NCI-H2196 (cell line): ENCODE measurements around the gene KY.
A peak's percentile ranks its signal among the peaks of the same experiment; 100 is the strongest.

Experiments used
- DNase-seq: peaks from one replicate; lab custom pipeline; 2025; ENCODE audit not compliant: unreplicated experiment; lab: John Stamatoyannopoulos, UW

KY gene, protein sequence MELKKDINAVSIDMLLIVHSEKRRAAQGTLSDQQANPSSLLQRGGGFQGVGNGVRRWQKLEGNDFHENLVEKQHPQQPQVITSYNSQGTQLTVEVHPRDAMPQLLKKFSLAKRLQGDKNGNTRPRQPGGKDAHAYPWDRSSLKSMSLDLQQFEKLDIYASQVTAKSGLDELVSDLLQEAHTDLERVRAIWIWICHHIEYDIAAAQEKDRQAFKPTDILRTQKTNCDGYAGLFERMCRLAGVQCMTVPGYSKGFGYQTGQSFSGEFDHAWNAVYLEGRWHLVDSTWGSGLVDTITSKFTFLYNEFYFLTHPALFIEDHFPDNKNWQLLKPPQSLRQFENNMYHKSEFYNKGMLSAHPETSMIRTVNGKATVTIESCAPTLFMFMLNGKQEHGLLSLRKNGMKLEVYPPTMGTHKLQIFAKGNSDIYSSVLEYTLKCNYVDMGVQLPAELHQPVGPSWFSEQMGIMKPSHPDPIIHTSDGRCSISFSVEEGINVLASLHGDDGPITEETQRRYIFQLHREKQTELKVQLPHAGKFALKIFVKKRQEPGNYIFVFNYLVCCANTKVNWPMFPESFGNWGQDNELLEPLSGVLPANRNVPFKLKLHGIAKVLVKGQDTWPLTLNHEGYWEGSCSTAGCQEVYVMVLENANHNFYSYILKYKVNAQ

DNA sequence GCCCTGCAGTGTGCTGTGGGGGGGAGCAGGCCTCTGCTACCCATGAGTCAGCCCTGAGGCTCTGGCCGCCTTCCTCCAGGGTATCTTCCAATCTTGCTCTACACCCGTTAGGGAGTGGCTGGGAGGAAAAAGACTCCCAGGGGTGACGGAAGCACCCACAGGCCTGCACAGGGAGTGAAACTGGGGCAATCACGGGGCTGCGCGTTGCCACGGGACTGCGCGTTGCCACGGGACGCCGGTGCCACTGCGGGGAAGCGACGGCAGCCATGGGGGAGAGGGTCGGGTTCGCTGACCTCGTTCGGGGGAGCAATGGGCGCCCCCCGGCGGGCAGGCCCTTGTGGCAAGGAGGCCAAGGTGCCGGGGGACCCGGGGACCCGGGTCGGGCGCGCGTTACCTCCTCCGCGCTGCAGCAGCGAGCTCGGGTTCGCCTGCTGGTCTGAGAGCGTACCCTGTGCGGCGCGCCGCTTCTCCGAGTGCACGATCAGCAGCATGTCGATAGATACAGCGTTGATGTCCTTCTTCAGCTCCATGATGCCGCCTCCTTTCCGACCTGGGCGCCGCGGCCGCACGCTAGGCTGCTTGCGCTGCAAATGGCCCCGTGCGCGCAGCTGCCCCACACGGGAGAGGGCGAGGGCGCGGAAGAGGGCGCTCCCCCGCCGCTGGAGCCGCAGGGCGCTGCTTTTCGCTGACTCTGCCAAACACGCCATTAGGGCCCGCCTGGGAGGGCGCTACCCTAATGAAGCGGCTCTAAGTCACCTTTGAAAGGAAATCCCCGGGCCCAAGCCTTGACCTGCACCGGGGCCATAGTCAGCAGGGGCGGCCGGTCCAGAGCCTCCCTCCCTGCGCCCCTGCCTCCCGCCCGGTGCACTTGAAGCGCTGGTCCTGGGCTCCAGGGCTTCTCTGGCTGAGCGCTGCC is at the start of gene KY:
TSS of gene KY (minus strand) at position 592 of the 916 bp plus-strand sequence. CDS start at position 530, 62 bp downstream.
- peak; percentile 19 for DNase-seq

DNA sequence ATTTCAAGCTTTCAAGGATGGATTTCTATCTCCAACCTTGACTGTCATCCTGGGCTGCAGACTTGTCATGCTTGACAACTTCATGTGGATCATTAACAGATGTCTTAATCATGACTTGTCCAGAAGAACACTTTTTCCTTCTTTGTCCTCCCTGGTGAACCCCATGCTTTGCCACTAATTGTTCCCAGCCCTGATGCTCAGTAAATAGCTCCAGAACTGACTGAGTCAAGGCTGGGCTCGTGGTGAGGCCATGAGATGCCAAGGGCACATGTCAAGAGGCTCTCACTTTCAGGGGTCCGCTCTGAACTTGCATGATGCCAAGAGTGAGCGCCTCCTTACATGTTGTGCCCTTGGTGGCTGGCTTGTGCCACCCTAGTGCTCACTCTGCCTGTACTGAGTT is 48.9 kb upstream of the KY start:
- no peak for DNase-seq

DNA sequence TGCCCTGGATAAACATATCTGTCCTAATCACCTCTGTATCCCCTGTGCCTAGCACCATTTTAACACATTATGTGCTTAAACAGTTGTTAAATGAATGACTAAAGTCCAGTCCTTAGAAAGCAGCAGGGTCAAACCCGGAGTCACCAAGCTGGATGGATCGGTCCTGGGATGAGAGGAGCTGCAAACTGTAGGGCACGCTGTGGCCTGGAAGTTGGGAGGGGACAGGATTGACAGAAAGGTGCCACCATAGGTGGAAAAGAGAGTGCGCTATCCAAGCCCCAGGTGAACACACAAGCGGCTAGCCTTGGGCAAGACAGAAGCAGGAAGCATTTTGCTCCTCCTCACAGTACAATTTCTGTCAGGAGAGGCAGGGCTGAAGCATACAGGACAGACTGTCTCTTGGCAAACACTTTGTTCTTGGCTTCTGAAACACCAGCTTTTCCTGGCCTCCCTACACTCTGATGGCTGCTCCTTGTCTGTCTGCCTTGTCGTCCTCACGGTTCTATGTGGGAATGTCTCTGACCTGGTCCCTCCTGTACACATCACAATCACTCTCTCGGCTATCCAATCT is 48.4 kb upstream of the KY start:
- DNase-seq = no peak

DNA sequence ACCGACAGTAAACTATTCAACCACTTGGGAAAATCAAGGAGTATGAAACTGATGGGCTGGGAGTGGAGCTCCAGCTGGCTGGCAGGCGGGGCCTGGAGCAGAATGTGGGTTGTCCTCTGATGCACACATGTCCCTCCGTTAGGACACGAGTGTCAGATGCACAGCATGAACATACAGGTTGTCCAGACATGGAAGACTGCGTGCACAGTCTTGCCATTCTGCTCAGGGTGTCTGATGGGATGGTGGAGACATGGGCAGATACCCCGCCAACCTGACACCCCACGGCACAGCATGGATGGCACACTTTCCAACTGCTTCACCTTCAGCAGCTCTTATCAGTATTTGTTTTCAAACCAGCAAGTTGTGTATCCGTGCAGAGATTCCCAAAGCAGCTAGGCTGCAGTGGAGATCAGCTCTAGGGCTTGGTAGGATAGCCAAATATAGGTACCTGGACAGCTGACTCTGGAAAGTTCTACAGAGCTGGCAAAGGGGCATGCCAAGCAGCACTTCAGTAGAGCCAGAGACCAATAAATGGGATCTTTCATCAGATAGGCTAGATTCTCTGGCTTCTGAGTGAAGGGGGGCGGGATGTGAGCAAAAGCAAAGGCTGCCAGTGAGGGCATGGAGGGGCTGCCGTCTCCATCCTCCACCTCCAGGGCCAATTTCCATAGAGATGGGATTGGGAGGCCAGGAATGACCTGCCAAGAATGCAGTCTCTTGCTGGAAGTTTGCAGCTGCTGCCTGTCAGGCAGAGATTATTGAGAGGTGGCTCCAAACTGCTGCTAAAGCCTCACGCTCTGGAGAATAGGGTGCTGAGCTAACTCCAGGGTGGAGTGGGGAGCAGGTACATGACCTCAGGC is 47.2 kb upstream of the KY start:
- DNase-seq = no peak

DNA sequence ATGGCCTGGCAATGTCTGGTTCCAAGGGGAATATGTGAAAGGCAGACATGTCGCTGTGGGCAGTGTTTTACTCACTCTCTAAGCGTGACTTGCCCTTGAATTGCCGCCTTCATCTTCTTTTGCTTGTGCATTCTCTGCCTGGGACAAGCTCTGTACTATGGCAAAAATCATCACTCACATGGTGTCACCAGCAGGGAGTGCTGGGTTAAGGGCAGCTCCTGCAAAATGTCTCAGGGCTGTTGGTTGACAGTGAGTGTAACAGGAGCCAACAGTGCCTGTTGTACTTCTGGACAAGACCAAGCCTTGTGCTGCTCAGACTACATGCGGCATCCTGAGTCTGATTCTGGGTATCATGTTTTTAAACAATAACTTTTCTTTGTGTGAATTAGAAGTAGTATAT is 45.3 kb upstream of the KY start:
- no peak for DNase-seq

DNA sequence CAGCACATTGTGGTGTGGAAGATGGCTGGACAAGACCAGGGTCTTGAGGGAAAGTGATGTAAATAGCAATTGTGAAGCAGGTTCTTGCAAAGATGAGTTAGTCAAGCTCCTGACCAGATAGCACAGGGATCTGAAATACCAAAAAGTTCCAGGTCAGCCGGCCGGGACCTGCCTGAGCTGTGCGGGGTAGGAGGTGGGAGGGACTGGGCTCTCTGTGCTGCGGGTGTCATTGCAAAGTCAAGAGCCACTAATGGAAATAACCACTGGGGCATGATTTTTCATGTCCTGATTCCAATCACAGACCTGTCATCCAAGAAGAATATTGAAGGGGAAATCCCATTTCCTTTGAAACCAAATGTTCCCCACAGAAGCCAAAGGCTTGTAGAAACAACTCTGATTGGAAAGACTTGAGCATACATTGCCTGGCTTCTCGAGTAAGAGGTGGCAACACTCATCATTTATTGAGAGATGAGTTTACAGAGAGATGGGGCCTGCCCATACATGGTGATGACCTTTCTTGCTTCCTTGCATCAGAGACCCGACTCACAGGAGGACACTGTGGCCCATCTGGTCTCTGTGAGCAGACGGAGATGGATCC is 44.2 kb upstream of the KY start:
- no peak for DNase-seq

DNA sequence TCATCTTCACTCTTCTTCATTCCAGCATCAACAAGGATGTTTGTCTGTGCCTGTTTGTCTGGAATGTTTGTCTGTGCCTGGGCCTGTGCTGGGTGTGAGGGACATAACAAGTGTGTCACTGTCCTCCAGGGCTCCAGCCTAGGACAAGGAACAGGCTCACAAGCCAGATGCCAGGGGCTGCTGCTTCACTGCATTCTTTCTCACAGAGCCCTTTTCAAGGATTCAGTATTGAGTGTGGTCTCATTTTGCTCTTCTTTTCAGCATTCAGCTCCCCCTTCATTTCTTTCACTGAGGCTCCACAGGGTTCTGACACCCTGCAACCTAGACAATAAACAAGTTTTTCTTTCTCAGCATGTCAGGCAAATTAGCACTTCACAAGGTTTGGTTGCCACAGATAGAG is 43.6 kb upstream of the KY start:
- no peak for DNase-seq

DNA sequence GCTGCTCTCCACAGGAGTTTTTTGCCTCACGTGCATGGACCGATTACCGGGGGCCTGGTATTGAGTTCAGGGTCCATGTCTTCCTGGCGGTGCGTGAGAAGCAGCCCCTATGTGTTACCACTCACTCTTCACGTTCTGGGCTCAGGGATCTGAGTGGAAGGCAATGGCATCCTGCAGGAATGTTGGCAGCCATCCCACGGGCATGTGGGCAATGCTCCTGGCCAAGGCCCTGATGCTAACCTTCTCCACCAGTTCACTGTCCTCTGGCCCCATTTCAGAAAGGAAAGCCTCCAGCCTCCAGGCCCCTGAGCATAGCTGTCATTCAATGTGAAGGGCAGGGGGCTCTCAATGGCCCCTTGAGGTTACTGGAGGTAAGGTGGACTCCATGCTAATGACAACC is 43.0 kb upstream of the KY start:
- DNase-seq = no peak

DNA sequence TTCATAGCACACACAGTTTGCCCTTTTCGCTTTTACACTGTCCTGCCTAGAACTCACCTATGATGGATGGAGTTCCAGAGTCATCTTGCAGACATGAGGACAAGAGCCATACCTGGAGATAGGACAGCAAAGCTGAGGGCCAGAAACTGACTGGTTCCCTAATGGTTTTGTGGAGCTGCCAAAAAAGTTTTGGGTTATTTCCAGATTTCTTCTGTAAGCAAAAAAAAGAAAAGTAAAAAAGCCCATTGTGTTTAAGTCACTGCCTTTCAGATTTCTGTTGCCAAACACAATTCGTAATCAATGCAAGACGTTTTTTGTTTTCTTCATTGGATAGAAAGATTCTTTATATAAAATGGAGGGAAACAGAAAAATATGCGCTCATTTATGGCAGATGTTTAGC is 42.4 kb upstream of the KY start:
- DNase-seq = no peak

DNA sequence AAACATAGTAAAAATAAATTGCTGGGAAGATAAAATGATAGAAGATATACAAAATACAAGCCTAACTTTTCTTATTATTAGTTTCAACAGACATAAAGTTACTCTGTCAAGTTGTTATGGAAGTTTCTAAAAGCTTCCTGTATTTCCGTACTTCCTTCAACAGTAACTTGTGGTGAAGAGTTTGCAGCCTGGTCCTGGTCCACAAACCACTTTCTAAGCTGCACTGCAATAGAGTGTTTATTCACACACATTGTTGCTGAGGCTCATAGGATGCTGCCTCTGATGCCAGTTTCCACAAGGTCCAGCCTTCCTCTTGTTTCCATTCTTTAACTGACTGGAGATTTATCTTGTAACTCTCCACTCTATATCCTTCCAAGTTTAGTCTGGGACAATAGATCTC is 39.4 kb upstream of the KY start:
- no peak for DNase-seq

DNA sequence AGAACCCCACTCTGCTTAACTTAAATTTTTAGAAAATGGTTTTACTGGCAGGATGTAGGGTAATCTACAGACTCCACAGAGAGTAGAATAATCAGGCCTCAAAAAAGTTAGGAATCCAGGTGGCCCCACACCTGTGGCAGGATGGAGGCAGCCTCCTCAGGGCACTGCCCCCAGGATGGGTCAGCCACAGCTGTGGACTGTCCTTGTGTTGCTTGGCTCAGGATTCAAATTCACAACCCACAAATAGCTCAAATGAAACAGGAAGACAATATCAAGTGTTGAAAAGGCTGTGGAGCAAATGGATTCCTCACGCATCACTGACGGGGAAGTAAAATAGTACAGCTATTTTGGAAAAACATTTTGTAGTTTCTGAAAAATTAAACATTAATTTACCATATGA is 36.8 kb upstream of the KY start:
- DNase-seq = no peak

DNA sequence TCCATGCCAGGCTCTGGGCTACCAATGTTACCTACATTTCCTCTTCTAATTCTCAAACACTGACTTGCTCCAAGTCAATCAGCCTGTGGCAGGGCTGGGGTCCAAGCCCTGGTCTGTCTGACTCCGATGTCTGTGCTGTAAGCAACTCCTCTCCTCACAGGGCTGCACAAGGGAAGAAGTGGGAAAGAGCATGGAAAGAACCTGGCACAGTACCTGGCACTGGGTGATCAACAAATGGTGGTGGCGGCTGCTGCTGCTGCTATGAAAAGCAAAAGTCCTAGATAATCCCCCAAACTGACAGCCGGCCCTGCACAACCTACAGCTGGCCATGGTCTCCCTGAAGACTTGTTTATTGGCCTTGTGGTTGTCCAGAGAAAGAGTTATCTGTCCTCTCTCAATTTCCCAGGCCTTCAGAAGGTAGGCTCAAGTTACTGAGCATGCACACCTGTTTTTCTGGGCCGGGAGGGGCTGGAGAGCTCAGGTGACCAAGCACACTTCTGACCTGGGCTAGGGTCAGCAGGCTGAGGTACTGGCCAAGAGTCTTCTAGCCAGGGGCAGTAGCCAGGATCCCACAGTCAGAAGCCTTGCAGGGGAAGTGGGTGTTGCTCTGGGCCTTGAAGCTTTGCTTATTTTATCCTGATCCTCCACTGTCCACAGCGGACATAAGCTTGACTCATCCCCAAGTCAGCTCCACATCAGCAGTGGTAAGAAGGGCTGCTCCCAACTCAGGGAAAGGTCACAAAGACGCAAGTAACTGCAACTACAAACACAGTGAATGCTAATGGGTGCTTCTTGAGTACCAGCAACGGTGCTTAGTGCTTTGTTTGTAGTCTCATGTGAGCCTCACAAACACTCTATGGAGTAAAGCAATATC is 35.3 kb upstream of the KY start:
- DNase-seq = no peak

DNA sequence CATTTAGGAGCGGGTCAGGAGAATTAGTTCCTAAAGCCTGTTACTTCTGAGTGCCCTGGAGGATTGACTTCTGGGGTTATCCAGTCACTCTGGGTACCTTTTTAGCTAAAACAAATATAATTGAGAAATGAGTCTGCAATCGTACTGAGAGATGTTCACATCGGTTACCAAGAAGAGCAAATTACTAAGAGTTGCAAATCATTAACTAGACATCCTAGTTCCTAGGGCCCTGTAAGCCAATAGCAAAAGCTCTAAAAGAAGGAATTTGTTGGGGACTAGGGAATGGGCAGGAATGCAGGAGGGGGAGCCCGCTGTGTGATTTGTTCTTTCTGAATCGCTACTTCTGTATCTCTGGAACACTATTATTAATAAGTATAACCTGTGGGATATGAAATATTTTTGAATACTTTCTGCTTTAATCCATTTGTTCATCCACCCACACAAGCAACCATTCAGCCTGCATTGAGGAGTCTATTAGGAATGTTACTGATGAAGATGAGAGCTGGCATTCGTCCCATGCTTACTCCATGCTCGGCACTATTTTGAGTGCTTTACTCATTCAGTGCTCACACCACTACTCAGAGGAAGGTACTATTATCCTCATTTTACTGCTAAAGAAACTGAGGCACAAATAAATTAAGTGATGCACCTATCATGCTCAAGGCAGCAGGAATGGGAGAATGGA is 31.5 kb upstream of the KY start:
- DNase-seq = no peak

DNA sequence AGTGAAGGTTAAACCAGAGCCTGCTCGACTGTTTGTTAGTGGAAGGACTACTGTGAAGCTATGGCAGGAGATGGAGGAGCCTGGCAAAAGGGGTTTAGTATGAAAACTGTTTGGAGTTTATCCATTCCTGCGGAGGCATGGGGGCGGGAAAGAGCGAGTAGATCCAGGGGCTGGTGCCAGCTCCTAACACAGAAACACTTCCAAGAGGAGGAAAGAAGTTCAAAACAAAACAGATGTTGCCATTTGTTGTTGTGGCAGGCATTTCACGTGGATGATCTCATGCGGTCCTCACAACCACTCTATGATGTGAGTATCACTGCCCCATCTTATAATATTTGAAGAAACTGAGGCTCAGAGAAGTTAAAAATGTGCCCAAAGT is 30.7 kb upstream of the KY start:
- no peak for DNase-seq

DNA sequence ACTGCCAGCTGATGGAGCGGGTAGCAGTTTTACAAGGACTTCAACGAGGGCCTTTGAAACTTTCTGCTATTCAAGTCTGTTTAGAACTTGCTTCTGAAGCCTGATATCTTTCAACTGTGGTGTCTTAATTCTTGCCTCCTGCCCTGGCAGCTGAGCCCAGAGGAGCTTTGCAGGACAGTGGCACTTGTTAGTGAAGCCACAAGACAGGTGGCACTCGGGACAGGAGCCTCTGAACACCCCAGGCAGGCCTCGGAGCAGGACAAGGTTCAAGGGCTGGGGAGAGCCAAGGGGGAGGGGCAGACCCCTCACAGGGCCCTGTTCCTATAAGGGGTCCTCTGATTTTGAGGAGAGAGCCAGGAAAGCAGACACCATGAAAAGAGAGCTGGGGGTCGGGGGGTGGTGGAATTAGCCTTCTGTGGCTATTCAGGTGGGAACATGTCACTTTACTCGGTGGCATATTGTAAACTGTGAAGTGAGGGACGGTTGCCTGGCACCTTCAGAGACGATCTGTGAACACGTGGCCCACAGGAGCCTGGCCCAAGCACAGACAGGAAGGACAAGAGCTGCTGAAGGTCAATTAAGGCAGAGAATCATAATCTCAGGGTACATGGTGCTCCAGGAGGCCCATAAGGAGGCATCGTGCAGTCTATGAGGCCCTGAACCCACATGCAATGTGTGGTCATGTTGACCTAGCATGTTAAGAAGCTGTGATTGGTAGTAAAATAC is 30.1 kb upstream of the KY start:
- DNase-seq = no peak

DNA sequence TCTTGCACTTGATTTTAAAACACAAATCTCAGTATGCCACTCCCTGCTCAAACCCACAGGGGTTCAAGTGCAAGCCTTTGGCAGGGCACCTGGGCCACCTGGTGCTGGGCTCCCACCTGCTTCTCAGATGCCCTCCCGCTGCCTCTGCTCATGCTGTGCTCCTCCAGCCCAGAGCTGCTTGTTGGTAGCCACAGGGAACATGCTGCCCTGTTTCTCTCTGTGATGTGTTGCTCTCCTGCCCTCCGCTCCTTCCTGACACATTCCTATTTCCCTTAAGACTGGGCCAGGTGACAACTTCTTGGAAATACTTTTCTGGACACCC is 27.1 kb upstream of the KY start:
- DNase-seq = no peak

DNA sequence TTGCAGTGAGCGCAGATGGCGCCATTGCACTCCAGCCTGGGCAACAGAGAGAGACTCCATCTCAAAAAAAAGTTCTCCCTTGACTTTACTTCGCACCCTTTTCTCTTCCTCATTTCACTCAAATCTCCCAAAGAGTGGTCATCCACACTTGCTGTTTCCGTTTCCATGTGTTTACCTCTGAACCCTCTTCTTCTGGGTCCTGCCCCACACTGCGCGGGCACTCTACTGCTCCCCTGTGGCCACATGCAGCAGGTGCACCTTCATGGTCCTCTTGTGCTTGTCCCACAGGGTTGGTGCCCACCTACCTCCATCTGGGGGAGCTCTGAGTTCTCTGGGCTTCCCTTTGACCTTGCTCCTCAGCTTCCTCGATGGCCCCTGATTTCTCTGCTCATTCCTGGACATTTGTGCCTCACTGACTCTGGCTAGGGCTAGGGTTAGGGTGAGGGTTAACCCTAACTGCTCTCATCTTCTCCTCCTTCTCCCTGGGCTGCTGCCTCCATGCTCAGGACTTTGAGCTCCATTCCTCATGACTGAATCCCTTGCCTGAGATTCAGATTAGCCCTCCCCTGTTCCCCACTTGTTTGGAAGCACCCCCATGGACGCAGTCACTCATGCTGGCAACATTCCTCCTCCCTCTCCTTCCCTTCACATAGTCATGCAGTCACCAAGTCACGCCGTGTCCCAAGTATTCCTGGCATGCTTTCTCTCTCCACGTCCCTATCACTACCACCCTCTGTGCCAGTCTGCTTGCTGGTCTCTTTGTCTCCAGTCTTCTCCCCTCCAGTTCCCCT is 26.6 kb upstream of the KY start:
- DNase-seq = no peak
